Endothelial cell (in vitro differentiated cells): ENCODE data around the gene MAML1. TPM values are rescaled to one million over a fixed set of nuclear protein-coding genes. Genes with fewer than 3 reads are reported as not detected.
A peak's percentile ranks its signal among the peaks of the same experiment; 100 is the strongest.

Experiments used
- DNase-seq: peaks from one replicate; pipeline ENCODE4 v3.0.0; 2021; ENCODE audit warnings: low spot score
- H3K27ac Mint-ChIP-seq: one replicate; pipeline ENCODE4 v1.8.0; 2021; ENCODE audit warnings: mixed read lengths, inconsistent platforms; ENCODE audit not compliant: unreplicated experiment
- H3K27me3 Mint-ChIP-seq: one replicate; pipeline ENCODE4 v1.8.0; 2021; ENCODE audit warnings: mild to moderate bottlenecking, moderate library complexity, mixed read lengths, inconsistent platforms; ENCODE audit not compliant: unreplicated experiment
- H3K36me3 Mint-ChIP-seq: one replicate; pipeline ENCODE4 v1.8.0; 2021; ENCODE audit warnings: mild to moderate bottlenecking, low read depth, mixed read lengths, inconsistent platforms; ENCODE audit not compliant: unreplicated experiment
- H3K4me1 Mint-ChIP-seq: one replicate; pipeline ENCODE4 v1.8.0; 2021; ENCODE audit warnings: mild to moderate bottlenecking, mixed read lengths, inconsistent platforms; ENCODE audit not compliant: unreplicated experiment
- H3K4me3 Mint-ChIP-seq: one replicate; pipeline ENCODE4 v1.8.0; 2021; ENCODE audit warnings: mild to moderate bottlenecking, mixed read lengths, inconsistent platforms; ENCODE audit not compliant: unreplicated experiment
- H3K9me3 Mint-ChIP-seq: one replicate; pipeline ENCODE4 v1.8.0; 2021; ENCODE audit warnings: mixed read lengths, inconsistent platforms; ENCODE audit not compliant: unreplicated experiment
- CTCF ChIP-seq: fragments of 200-600 bp; sonication (generic); IDR thresholded peaks from one replicate; pipeline ENCODE4 v1.5.0; 2021; ENCODE audit warnings: antibody characterized with exemption; ENCODE audit not compliant: unreplicated experiment
- total RNA-seq: library from RNA; stranded (reverse); fragmentation: NEBNext Ultra II Directional; extraction: Animal tissue kit (Norgen Biotek cat#: 25700); gene quantifications from one replicate; pipeline ENCODE4 v1.2.1, GENCODE V29; 2021; ENCODE audit not compliant: unreplicated experiment

The MAML1 gene
- total RNA-seq, 1 donor from 2014 or later = 30.0 TPM

- DNase-seq = no peak
- Mint-ChIP-seq H3K27ac (no peak overlapping the region), H3K4me1 (no peaks in the 10 kb centered on the region), H3K27me3 (peaks cover 3% of the 10 kb centered on the region), H3K9me3 (no peaks in the 10 kb centered on the region), H3K36me3 (peaks cover 44% of the 10 kb centered on the region), H3K4me3 (peak overlapping the region; percentile 62)
- TF ChIP-seq CTCF = no peak
Observed at GRCh38 chr5:179772351-179772750, 39.7 kb downstream of the MAML1 start.

GRCh38 chr5:179773686-179774040 lies 41.0 kb downstream of the MAML1 start:
- no peak for DNase-seq
- no peak for TF ChIP-seq CTCF
- peaks cover 6% of the 10 kb centered on the region for H3K4me1 Mint-ChIP-seq
- H3K27me3 Mint-ChIP-seq = peaks cover 3% of the 10 kb centered on the region
- H3K36me3 Mint-ChIP-seq = peaks cover 51% of the 10 kb centered on the region
- H3K27ac Mint-ChIP-seq = no peak overlapping the region
- H3K4me3 Mint-ChIP-seq = no peak overlapping the region
- H3K9me3 Mint-ChIP-seq = no peaks in the 10 kb centered on the region

DNA sequence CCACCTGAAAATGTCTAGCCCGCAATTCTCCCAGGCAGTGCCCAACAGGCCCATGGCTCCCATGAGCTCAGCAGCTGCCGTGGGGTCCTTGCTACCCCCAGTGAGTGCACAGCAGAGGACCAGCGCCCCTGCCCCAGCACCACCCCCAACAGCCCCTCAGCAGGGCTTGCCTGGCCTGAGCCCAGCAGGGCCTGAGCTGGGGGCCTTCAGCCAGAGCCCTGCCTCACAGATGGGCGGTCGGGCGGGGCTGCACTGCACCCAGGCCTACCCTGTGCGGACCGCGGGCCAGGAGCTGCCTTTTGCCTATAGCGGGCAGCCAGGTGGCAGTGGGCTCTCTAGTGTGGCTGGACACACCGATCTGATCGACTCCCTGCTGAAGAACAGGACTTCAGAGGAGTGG lies 41.8 kb downstream of the MAML1 start:
- Mint-ChIP-seq H3K27me3 (peaks cover 3% of the 10 kb centered on the region), H3K4me1 (peaks cover 6% of the 10 kb centered on the region), H3K4me3 (no peak overlapping the region), H3K36me3 (peaks cover 49% of the 10 kb centered on the region), H3K27ac (no peak overlapping the region), H3K9me3 (no peaks in the 10 kb centered on the region)
- DNase-seq = no peak
- no peak for TF ChIP-seq CTCF

- Mint-ChIP-seq H3K4me1 (peaks cover 6% of the 10 kb centered on the region), H3K27me3 (peaks cover 3% of the 10 kb centered on the region), H3K27ac (no peak overlapping the region), H3K36me3 (peaks cover 48% of the 10 kb centered on the region), H3K9me3 (no peaks in the 10 kb centered on the region), H3K4me3 (no peak overlapping the region)
- no peak for TF ChIP-seq CTCF
- no peak for DNase-seq
Observed at GRCh38 chr5:179776411-179776938, 43.9 kb downstream of the MAML1 start.

- no peak for DNase-seq
- no peak for TF ChIP-seq CTCF
- Mint-ChIP-seq H3K4me3 (no peak overlapping the region), H3K27ac (peak overlapping the region; percentile 63), H3K9me3 (no peaks in the 10 kb centered on the region), H3K36me3 (peaks cover 47% of the 10 kb centered on the region), H3K4me1 (peaks cover 6% of the 10 kb centered on the region), H3K27me3 (peaks cover 5% of the 10 kb centered on the region)
Observed at GRCh38 chr5:179777456-179777855, 44.8 kb downstream of the MAML1 start.
